ENCODE measurements around the gene TDRD5. TPM values are rescaled to one million over a fixed set of nuclear protein-coding genes. Genes with fewer than 3 reads are reported as not detected.

TDRD5 gene, protein sequence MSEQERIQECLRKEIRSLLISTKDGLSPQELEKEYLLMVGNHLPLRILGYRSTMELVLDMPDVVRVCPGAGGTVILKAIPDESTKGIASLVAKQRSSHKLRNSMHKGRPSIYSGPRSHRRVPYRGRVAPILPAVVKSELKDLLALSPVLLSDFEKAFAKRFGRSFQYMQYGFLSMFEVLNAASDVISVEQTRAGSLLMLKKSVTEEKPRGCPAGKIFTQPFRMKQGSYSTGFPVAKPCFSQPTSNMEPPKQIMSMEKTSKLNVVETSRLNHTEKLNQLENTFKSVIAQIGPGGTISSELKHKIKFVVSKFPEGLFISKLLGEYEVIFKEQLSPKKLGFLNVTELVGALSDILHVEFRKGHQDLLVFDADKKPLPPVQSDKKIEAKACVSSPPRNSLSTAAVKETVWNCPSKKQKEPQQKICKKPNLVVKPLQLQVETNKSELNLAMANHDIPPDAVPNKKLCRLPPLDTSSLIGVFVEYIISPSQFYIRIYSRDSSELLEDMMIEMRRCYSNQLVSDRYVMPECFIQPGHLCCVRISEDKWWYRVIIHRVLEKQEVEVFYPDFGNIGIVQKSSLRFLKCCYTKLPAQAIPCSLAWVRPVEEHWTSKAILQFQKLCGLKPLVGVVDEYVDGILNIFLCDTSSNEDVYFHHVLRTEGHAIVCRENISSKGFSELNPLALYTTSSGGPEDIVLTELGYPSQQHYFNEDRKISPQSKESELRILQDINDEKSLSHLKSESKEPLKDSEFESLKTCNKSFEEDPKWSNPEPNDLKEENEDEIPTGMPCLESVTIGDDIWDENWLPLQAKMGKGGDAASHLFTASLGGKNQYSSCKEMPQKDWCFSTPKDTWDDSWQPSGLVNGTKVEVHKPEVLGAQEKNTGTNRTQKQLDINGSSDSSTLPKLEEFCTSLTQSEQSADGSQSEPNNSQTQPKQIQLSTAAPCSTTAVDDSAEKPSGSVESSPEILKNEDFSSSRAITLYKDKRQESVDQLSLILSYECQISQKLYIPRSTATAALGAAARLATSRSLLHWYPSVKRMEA
- total RNA-seq = under 1 TPM in 3 of 4 donors, not detected in 1; 0.24 to 0.44 (median 0.37) TPM

DNA sequence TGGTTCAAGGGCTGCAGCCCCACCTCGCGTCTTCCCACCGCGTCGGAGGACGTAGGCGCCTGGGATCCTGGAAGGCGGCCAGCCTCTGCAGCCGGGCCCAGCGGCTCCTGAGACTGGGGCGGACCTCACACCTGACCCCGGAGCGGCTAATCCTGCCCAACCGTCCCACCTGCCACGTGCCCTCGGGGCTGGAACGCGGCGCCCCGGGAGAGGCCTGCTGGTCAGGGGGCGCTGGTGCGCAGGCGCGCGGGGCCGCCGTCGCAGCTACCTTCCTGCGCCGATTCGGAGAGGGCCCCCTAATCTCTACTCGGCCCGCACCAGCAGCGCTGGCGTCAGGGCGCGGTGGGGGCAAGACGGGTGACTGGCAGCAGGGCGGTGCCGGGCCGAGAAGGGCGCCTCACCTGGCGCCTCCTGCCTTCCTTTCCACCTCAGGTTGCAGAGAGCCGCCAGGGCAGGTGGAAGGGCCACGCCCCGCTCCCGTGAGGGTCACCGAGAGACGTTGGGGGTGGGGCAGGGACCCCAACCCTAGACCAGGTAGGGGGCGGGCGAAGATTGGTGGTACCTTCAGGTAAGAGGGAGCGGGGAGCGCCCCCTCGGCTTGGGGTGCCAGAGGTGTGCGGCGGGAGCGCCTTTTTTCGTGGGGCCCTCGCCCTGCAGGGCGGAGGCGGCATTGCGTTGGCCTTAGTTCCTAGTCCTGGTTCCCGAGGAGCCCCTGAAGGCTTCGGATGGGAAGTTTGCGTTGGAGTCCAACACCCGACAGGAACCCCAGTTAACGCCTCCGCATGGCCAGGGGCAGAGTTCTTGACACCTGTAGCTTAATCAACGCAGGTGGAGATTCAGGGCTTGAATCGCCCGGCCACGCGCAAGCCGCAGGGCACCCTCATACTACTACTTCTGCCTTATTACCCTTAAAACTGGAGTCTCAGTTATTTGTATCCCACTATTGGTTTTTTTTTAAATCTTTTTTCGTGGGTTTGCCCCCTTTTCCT lies at the start of gene TDRD5:
TSS of gene TDRD5 (plus strand) at position 241 of the 989 bp plus-strand sequence. CDS start 784 bp downstream, outside the sequence.
- ATAC-seq (ENCODE audit: low FRiP score) (peak; percentile 69), DNase-seq (ENCODE audit: low spot score) (no peak)
- TF ChIP-seq, protein P1, sequence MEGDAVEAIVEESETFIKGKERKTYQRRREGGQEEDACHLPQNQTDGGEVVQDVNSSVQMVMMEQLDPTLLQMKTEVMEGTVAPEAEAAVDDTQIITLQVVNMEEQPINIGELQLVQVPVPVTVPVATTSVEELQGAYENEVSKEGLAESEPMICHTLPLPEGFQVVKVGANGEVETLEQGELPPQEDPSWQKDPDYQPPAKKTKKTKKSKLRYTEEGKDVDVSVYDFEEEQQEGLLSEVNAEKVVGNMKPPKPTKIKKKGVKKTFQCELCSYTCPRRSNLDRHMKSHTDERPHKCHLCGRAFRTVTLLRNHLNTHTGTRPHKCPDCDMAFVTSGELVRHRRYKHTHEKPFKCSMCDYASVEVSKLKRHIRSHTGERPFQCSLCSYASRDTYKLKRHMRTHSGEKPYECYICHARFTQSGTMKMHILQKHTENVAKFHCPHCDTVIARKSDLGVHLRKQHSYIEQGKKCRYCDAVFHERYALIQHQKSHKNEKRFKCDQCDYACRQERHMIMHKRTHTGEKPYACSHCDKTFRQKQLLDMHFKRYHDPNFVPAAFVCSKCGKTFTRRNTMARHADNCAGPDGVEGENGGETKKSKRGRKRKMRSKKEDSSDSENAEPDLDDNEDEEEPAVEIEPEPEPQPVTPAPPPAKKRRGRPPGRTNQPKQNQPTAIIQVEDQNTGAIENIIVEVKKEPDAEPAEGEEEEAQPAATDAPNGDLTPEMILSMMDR (IDR thresholded peaks at IDR 0.05) = no peak

DNA sequence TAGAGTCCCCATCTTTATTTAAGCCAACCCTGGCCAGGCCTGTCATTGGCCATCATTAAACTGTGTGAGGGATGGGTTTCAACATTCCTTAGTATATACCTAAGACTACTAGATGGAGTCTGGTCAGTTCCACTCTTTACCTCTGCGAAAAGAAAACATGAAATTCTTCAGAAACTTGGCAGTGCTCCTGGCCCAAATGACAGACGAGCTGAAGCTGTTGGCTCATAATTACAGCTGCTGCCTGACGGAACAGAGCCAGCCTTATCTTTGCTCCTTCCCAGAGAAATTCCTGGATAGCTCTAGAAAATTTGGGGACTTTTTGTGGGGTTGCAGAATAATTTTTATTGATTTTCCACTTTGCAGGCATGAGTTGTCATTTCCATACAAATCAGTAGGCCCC lies 46.3 kb upstream of the TDRD5 start:
- ATAC-seq (ENCODE audit: low FRiP score) = no peak
- TF ChIP-seq, protein P1 (IDR thresholded peaks at IDR 0.05) = no peak
- no peak for DNase-seq (ENCODE audit: low spot score)

DNA sequence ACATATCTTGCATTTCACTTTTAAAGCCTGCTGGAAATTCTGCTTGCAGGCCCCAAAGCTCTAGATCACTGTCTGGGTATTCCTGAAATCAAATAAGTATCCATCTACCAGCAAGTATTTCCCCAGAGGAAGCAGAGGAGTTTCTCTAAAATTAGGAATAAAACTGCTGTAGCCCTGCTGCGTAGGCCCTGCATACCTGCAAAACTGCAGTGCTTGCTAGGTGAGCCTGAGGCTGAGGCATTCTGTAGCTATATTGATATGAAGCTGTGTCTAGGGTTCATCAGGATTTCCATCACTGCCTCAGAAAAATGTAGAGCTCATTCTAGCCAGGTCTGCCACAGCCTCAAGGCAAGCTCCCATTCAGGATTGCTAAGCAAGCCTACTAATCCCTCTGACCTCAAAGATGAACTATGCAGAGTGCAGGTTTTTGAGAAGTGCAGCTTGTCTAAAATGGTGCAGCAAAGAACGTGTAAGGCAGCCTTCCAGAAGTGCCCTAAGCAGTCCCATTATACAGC lies 44.6 kb upstream of the TDRD5 start:
- TF ChIP-seq, protein P1 (IDR thresholded peaks at IDR 0.05) = no peak
- no peak for DNase-seq (ENCODE audit: low spot score)
- no peak for ATAC-seq (ENCODE audit: low FRiP score)

DNA sequence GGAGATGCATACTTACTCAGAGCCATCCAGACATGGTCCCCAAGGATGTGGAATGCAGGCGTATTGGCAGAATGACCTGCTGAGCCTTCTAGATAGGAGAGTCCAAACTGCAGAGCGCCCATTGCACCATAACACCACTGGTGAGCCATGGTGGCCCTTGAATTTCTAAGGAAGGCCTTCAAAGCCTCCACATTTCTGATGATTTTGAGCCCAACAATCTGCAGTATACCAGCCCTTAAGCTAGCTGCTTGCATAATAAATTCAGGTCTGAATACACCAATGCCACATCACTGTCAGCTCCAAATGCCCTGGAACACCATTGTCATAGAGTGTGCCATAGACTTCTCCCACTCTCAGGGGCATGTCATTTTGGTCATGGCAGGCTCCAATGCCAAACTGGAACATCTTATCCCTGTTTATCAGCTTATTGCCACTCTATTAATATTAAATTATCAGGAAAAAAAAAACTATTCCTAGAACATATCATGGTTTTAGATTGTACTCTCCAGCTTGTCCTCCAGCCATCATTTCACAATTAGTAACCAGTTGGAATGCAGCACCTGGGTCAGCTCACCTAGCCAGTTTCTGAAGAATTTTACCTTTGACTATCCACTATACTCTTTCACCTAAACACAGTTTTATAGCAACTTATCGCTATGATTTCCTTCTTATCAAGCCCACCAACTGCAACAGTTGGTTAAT lies 42.8 kb upstream of the TDRD5 start:
- TF ChIP-seq, protein P1 (IDR thresholded peaks at IDR 0.05) = no peak
- ATAC-seq (ENCODE audit: low FRiP score) (no peak), DNase-seq (ENCODE audit: low spot score) (no peak)

DNA sequence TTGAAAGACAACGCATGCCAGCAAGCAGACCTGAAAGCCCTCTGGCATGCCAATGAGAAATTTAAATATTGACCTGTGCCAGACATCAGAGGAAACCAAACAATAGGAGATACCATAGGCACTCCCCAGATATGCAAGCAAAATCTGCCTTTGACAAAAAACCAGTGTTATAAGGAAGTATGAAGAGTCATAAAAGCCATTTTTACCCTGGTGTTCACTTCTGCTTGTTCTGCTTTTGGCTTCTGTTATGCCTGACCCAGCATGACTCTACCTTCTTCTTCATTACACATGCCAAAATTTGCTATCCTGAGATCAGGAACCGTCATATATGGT lies 42.3 kb upstream of the TDRD5 start:
- ATAC-seq (ENCODE audit: low FRiP score) (no peak), DNase-seq (ENCODE audit: low spot score) (no peak)
- TF ChIP-seq, protein P1 (IDR thresholded peaks at IDR 0.05) = no peak
